Suprapubic skin (tissue), 4 donors: ENCODE measurements around the gene ARPP19. TPM values are rescaled to one million over a fixed set of nuclear protein-coding genes. Genes with fewer than 3 reads are reported as not detected.

Experiments
- DNase-seq, 2 donors: peaks; one replicate each; pipeline ENCODE4 v3.0.0-alpha.2; 2019; ENCODE audit warnings: low spot score in 2 of 2
- H3K27ac ChIP-seq: fragments of 200-600 bp; sonication (generic); one replicate; pipeline ENCODE4 v1.5.1; 2019
- H3K27me3 ChIP-seq: fragments of 200-600 bp; sonication (generic); one replicate; pipeline ENCODE4 v1.5.1; 2019
- H3K36me3 ChIP-seq: fragments of 200-600 bp; sonication (generic); one replicate; pipeline ENCODE4 v1.5.1; 2019
- H3K4me1 ChIP-seq: fragments of 200-600 bp; sonication (generic); one replicate; pipeline ENCODE4 v1.5.1; 2019
- H3K4me3 ChIP-seq: fragments of 200-600 bp; sonication (generic); one replicate; pipeline ENCODE4 v1.5.1; 2019; ENCODE audit warnings: mild to moderate bottlenecking
- H3K9me3 ChIP-seq: fragments of 200-600 bp; sonication (generic); one replicate; pipeline ENCODE4 v1.5.1; 2019
- EP300 ChIP-seq: sonication (generic); formaldehyde crosslinking; IDR thresholded peaks from one replicate; pipeline ENCODE4 v1.6.1; 2017; ENCODE audit warnings: antibody characterized with exemption
- POLR2A ChIP-seq, 2 donors: fragments of 450-650 bp; IDR thresholded peaks; one replicate each; pipeline ENCODE4 v1.6.1; 2017; ENCODE audit warnings: antibody characterized with exemption in 2 of 2, mild to moderate bottlenecking in 2 of 2, moderate library complexity in 2 of 2
- POLR2AphosphoS5 ChIP-seq, 3 donors: sonication (generic); formaldehyde crosslinking; IDR thresholded peaks; one replicate each; pipeline ENCODE4 v1.6.1; 2017; ENCODE audit warnings: antibody characterized with exemption in 3 of 3
- WGBS: methylation state at CpG from one replicate; pipeline ENCODE4 v1.1.5; 2018; 5-methylcytosine and 5-hydroxymethylcytosine counted together
- total RNA-seq, 4 donors: library from RNA; depleted of rRNA; stranded (reverse); fragments of >200 nt; gene quantifications; one replicate each; pipeline ENCODE4 v1.1.0, GENCODE V29; 2016
- TF ChIP-seq, protein P1 (sequence below), 2 donors: fragments of 200-600 bp in 1 of 2; fragments of 450-650 bp in 1 of 2; sonication (generic) in 1 of 2; IDR thresholded peaks; one replicate each; pipeline ENCODE4 v1.5.1; 2016 to 2019; ENCODE audit warnings: antibody characterized with exemption in 2 of 2, mild to moderate bottlenecking in 1 of 2, moderate library complexity in 1 of 2

Gene ARPP19
- total RNA-seq, 4 donors from 2014 or later: 69.5 to 96.5 (median 86.8) TPM

DNA sequence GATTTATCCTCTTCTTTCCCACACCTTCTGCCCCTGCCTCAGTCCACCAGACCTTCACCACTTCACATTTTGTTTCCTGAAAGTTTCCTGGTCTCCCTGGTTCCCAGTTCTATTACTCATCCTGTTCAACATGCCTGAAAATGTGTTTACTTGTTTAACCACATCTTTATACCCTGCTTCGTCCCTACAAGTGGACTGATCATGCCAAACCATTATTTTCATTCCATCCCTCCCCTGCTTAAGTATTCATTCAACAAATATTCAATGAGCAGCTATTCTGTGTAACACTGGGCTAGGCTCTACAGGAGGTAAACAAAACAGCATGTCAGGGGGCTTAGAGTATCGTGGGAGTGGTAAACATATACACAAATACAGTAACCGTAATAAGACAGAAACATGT is 45.6 kb downstream of the ARPP19 start:
- TF ChIP-seq EP300 (no peak), POLR2A (IDR thresholded peaks at IDR 0.05) (no peak), POLR2AphosphoS5 (IDR thresholded peaks at IDR 0.05) (no peak)
- TF ChIP-seq, protein P1, sequence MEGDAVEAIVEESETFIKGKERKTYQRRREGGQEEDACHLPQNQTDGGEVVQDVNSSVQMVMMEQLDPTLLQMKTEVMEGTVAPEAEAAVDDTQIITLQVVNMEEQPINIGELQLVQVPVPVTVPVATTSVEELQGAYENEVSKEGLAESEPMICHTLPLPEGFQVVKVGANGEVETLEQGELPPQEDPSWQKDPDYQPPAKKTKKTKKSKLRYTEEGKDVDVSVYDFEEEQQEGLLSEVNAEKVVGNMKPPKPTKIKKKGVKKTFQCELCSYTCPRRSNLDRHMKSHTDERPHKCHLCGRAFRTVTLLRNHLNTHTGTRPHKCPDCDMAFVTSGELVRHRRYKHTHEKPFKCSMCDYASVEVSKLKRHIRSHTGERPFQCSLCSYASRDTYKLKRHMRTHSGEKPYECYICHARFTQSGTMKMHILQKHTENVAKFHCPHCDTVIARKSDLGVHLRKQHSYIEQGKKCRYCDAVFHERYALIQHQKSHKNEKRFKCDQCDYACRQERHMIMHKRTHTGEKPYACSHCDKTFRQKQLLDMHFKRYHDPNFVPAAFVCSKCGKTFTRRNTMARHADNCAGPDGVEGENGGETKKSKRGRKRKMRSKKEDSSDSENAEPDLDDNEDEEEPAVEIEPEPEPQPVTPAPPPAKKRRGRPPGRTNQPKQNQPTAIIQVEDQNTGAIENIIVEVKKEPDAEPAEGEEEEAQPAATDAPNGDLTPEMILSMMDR (IDR thresholded peaks at IDR 0.05): no peak
- Histone ChIP-seq H3K4me3 (no peak overlapping the region), H3K27ac (no peak overlapping the region), H3K4me1 (peaks cover 45% of the 10 kb centered on the region), H3K9me3 (no peaks in the 10 kb centered on the region), H3K27me3 (no peaks in the 10 kb centered on the region), H3K36me3 (no peaks in the 10 kb centered on the region)
- no peak for DNase-seq
- WGBS: 34% methylated on average over 3 of the region's 3 CpGs

DNA sequence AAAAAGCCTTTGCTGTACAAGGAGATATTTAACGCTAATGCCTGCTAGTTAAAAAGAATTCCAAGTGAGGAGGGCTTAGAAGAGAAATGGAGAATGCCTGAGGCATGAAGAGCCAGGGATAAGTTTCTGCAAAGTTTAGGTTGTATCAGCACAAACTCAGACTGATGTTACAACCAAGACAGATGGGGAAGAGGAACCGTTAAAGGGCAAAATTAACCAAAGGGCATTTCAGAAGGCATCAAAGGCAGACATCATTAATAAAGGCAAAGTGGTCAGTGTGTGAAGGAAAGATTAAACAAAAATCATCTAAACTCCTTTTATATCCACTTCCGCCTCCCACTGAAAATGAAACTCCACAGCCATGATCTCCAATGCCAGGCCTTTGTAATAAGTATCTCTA is 47.1 kb downstream of the ARPP19 start:
- Histone ChIP-seq H3K4me3 (no peak overlapping the region), H3K36me3 (no peaks in the 10 kb centered on the region), H3K27me3 (no peaks in the 10 kb centered on the region), H3K4me1 (peaks cover 33% of the 10 kb centered on the region), H3K27ac (no peak overlapping the region), H3K9me3 (no peaks in the 10 kb centered on the region)
- 64% methylated on average over 3 of the region's 3 CpGs for WGBS
- DNase-seq: no peak
- TF ChIP-seq, protein P1 (IDR thresholded peaks at IDR 0.05): no peak
- TF ChIP-seq POLR2A (IDR thresholded peaks at IDR 0.05) (no peak), EP300 (no peak), POLR2AphosphoS5 (IDR thresholded peaks at IDR 0.05) (no peak)

DNA sequence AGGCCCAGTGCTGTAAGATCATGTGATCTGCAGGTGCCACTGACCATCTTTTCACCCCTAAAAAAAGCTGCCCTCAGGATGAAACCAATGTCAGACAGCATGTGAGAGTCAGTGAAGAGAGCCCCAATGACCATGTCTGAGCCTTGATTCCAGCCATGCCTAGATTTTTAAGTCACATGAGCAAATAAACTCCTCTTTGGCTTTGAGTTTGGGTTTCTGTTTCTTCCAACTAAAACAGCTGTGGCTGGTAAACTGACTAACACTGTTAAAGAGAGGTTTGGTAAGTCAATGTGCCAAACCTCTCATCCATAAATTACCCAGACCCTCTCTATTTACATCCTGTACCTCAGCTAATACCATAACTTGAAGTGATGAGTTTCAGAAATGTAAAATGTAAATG is 48.4 kb downstream of the ARPP19 start:
- Histone ChIP-seq H3K4me1 (peaks cover 33% of the 10 kb centered on the region), H3K27ac (no peak overlapping the region), H3K4me3 (no peak overlapping the region), H3K36me3 (no peaks in the 10 kb centered on the region), H3K9me3 (no peaks in the 10 kb centered on the region), H3K27me3 (no peaks in the 10 kb centered on the region)
- TF ChIP-seq POLR2AphosphoS5 (IDR thresholded peaks at IDR 0.05) (no peak), POLR2A (IDR thresholded peaks at IDR 0.05) (no peak), EP300 (no peak)
- TF ChIP-seq, protein P1 (IDR thresholded peaks at IDR 0.05): no peak
- DNase-seq: no peak

DNA sequence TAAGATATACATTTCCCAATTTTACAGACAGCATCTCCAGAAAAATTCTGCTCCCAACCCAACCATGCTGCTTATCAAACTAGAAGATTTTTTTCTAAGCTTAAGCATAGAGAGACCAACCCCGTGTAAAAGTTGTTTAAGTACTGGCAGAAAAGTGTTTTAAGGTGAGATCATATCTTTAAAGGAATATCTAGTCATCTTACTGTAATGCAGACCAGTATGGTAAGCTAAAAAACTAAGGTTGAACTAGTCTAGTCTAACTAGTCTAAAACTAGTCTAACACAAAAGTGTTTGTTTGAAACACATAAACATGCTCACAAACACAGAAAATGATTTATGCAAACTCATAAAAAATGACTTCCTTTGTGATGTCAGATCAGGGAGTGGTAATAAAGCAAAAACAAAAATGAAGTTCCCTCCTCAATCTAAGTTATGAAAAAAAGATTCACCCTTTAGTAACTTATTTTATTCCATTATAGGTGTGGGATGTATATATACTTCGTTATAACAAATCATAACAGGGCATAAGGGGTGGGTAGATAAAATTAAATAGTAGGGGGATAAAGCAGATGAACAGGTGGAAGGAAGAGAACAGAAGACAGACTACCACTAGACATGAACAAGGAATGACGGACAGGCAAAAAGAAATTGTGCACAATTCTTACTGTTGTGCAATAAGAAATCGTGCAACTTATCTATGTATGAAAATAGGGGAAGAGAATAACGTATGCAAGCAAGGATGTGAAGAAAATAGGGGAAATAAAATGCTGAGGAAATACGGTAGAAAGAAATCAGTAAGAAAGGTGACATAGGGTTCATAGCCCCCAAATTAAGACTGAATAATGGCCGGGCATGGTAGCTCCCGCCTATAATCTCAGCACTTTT is 50.1 kb downstream of the ARPP19 start:
- Histone ChIP-seq H3K4me3 (no peak overlapping the region), H3K36me3 (no peaks in the 10 kb centered on the region), H3K4me1 (peaks cover 42% of the 10 kb centered on the region), H3K27me3 (no peaks in the 10 kb centered on the region), H3K9me3 (no peaks in the 10 kb centered on the region), H3K27ac (no peak overlapping the region)
- WGBS: 76% methylated on average over 8 of the region's 8 CpGs
- DNase-seq: no peak
- no peak for TF ChIP-seq POLR2A (IDR thresholded peaks at IDR 0.05)
- TF ChIP-seq POLR2AphosphoS5 (IDR thresholded peaks at IDR 0.05): no peak
- no peak for TF ChIP-seq EP300
- TF ChIP-seq, protein P1 (IDR thresholded peaks at IDR 0.05): no peak

DNA sequence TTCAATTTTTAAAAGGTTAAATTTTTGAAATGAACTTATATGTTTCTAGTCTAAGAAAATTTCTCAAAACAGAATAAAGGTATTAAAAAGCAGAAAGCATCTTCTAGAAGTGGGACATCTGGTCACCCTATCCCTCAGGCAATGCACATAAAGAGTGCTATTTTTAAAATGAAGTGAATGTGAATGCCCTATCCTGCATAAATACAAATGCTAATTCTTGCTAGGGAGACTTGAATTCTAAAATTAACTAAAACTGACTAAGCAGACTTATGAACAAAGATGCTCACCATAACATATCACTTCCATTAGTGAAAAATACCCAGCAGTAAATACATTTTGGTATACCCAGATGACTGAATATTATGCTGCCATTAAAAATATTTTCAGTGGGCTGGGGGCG is 51.8 kb downstream of the ARPP19 start:
- 100% methylated on average over 1 of the region's 1 CpG for WGBS
- TF ChIP-seq, protein P1 (IDR thresholded peaks at IDR 0.05): no peak
- no peak for TF ChIP-seq EP300
- no peak for TF ChIP-seq POLR2A (IDR thresholded peaks at IDR 0.05)
- no peak for TF ChIP-seq POLR2AphosphoS5 (IDR thresholded peaks at IDR 0.05)
- Histone ChIP-seq H3K36me3 (no peaks in the 10 kb centered on the region), H3K27me3 (no peaks in the 10 kb centered on the region), H3K27ac (no peak overlapping the region), H3K9me3 (no peaks in the 10 kb centered on the region), H3K4me1 (peaks cover 24% of the 10 kb centered on the region), H3K4me3 (no peak overlapping the region)
- DNase-seq: no peak
